HG03095 (cell line): ENCODE data around the gene SHOX.
"Not testable (repeated sequence)": the region's sequence is repeated elsewhere in the genome, so short reads cannot be mapped to it uniquely, and the experiment has no call there.

Experiments used
- ATAC-seq: cut with Tn5 transposase; IDR thresholded peaks from one replicate; pipeline ENCODE4 v1.9.1; 2021; ENCODE audit warnings: moderate library complexity; ENCODE audit not compliant: unreplicated experiment

Gene SHOX

DNA sequence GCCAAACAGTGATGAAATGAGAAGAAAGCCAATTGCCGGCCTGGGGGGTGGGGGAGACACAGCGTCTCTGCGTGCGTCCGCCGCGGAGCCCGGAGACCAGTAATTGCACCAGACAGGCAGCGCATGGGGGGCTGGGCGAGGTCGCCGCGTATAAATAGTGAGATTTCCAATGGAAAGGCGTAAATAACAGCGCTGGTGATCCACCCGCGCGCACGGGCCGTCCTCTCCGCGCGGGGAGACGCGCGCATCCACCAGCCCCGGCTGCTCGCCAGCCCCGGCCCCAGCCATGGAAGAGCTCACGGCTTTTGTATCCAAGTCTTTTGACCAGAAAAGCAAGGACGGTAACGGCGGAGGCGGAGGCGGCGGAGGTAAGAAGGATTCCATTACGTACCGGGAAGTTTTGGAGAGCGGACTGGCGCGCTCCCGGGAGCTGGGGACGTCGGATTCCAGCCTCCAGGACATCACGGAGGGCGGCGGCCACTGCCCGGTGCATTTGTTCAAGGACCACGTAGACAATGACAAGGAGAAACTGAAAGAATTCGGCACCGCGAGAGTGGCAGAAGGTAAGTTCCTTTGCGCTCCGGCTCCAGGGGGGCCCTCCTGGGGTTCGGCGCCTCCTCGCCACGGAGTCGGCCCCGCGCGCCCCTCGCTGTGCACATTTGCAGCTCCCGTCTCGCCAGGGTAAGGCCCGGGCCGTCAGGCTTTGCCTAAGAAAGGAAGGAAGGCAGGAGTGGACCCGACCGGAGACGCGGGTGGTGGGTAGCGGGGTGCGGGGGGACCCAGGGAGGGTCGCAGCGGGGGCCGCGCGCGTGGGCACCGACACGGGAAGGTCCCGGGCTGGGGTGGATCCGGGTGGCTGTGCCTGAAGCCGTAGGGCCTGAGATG is at the start of gene SHOX:
TSS of gene SHOX (plus strand) at position 180 of the 885 bp plus-strand sequence. CDS start at position 287, 107 bp downstream.
- ATAC-seq = no peak

DNA sequence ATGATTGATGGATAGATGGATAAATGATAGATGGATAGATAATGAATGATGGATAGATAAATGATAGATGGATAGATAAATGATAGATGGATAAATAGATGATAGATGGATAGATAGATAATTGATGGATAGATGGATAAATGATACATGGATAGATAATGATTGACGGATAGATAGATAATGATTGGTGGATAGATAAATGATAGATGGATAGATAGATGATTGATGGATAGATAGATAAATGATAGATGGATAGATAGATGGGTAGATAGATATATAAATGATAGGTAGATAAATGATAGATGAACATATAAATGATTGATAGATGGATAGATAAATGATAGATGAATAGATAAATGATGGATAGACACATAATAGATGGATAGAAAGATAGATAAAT is 49.5 kb upstream of the SHOX start:
- no peak for ATAC-seq

DNA sequence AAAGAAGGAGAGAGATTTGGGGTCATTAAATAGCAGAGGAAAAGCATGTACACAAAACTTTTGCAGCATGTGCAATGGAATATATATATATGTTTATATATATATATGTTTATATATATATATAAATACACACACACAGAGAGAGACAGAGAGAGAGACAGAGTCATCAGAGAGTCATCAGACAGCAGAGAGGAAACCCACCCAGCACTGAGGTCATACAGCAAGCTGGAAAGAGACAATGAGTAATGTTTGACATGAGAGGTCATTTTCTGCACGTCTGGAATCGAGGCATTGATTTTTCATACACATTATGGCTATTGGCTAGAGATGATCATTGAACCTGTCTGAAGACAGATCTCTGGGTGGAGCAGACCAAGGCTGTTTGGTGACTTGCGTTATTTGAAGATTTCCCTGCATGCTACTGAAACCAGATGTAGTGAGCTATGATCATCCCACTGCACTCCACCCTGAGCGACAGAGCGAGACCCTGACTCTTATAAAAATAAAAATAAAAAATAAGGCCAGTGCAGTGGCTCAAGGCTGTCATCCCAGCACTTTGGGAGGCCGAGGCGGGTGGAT is 48.8 kb upstream of the SHOX start:
- ATAC-seq = no peak

DNA sequence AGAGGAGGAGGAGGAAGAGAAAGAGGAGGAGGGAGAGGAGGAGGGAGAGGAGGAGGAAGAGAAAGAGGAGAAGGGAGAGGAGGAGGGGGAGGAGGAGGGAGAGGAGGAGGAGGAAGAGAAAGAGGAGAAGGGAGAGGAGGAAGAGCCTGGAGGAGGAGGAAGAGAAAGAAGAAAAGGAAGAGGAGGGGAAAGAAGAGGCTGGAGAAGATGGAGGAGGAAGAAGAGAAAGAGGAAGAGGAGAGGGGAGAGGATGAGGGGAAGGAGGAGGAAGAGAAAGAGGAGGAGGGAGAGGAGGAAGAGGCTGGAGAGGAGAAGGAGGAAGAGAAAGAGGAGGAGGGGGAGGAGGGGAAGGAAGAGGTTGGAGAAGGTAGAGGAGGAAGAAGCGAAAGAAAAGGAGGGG is 46.0 kb upstream of the SHOX start:
- no peak for ATAC-seq

DNA sequence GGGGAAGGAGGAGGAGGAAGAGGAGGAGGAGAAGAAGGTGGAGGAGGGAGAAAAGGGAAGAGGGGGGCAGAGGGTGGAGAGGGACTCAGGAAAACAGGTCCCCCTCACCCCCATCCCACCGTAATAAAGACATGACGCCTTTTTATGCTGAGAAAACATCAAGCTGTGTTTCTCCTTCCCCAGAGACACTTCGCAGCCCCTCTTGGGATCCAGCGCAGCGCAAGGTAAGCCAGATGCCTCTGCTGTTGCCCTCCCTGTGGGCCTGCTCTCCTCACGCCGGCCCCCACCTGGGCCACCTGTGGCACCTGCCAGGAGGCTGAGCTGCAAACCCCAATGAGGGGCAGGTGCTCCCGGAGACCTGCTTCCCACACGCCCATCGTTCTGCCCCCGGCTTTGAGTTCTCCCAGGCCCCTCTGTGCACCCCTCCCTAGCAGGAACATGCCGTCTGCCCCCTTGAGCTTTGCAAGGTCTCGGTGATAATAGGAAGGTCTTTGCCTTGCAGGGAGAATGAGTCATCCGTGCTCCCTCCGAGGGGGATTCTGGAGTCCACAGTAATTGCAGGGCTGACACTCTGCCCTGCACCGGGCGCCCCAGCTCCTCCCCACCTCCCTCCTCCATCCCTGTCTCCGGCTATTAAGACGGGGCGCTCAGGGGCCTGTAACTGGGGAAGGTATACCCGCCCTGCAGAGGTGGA is 45.3 kb upstream of the SHOX start:
- no peak for ATAC-seq

DNA sequence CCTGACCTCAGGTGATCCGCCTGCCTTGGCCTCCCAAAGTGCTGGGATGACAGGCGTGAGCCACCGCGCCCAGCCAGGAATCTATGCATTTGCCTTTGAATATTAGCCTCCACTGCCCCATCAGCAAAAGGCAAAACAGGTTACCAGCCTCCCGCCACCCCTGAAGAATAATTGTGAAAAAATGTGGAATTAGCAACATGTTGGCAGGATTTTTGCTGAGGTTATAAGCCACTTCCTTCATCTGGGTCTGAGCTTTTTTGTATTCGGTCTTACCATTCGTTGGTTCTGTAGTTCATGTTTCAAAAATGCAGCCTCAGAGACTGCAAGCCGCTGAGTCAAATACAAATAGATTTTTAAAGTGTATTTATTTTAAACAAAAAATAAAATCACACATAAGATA is 44.2 kb upstream of the SHOX start:
- no peak for ATAC-seq

DNA sequence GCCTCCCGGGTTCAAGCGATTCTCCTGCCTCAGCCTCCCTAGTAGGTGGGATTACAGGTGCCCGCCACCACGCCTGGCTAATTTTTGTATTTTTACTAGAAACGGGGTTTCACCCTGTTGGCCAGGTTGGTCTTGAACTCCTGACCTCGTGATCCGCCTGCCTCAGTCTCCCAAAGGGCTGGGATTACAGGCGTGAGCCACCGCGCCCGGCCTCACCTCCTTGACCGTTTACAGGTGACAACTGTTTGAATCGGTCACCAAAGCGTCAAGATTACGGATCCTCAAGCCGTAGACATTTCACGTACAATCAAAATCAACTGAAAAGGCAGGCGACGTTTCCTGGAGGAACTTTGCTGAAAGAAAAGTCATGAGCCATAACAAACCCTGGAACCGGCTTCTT is 41.3 kb upstream of the SHOX start:
- not testable (repeated sequence) for ATAC-seq

DNA sequence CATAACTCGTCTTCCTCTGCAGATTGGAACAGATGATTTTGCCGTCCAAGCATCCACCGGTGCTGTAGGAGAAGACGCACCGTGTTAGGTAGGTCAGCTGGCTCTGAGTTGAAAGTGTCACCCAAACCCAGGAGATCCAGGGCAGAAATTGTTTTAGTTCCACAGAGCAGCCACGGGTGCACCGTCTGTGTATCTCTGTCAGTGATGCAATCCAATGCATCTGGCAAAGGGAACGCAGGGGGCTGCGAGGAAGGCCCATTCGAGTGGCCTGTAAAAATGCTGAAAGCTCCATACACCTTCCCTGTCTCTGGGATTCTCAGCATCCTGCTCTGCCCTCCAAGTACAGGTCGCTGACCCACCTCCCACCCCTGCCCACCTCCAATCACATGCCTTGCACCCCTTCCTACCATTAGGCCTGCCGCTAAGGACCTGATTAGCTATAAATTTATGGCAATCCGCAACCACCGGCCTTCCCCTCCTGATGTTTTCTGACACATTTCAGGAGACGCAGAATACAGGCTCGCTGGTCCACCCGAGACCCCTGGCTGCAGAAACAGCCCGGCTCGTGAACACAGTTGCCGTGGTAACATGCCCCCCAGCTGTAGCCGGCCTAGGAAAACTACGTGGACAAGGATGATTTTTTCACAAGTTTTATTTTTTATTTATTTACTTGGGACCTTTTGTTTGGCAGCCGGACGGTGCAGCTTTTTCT is 39.7 kb upstream of the SHOX start:
- ATAC-seq = no peak

DNA sequence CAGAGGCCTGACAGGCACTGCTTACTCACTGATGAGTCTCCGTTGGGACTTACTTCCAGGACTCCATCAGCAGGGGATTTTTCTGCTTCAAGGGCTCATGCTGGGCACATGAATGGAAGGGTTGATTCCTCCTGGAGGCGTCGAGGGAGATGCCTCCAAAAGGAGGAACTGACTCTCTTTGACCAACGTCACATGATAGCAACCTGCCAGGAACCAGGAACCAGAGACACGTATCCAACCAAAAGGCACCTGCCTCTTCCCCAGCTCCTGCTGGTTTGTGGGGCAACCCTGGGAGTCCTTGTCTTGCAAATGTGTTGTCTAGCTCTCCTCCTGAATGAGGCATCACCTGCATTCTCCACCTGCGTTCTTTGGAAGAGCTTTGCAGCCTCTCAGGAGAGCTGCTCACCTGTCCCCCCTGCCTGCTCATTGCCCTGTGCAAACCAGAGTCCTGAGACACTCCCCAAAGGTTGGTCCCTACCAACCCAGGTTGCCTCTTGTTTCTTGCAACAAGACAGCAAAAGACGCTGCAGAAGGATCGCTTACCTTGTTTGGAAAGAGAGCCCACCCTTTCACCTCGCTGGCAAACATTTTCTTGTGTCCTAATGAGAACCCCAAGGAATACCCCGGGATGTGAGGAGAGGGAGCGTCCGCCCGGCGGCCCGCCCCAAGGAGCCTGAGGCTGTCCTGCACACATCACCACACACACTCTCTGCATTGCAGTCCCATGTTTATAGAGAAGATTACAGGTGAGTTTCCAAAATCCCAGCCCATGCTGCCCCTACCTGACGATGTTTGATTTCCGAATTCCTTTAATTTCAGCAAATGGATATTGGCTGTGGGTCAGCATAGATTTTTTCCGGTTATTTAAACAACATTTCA is 30.5 kb upstream of the SHOX start:
- no peak for ATAC-seq

DNA sequence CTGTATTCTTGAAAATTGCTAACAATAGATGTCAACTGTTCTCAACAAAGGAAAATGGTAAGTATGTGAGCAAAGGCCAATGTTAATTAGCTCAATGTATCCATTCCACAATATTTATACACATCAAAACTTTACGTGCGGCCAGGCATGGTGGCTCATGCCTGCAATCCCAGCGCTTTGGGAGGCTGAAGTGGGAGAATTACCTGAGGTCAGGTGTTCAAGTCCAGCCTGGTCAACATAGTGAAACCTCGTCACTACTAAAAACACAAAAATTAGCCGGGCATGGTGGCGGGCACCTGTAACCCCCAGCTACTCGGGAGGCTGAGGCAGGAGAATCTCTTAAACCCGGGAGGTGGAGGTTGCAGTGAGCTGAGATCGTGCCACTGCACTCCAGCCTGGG is 27.6 kb upstream of the SHOX start:
- not testable (repeated sequence) for ATAC-seq

DNA sequence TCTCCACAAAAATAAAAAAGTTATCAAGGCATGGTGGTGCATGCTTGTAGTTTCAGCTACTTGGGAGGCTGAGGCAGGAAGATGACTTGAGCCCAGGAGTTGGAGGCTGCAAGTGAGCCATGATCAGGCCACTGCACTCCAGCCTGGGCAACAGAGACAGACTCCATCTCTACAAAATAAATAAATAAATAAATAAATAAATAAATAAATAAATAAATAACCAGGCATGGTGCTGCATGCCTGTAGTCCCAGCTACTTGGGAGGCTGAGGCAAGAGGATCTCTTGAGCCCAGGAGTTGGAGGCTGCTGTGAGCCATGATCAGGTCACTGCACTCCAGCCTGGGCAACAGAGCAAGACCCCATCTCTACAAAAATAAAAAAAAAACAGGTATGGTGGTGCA is 26.0 kb upstream of the SHOX start:
- ATAC-seq = not testable (repeated sequence)

DNA sequence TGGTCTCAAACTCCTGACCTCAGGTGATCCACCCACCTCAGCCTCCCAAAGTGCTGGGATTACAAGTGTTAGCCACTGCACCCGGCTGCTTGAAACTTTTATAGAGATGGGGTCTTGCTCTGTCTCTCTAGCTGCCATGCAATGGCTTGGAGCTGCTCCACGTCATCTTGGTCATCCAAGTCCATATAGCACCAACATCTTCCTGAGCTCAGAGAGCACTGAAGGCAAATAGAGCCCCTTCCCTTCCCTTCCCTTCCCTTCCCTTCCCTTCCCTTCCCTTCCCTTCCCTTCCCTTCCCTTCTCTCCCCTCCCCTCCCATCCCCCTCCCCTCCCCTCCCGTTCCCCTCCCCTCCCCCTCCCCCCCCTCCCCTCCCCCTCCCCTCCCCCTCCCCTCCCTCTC is 22.5 kb upstream of the SHOX start:
- ATAC-seq = not testable (repeated sequence)

DNA sequence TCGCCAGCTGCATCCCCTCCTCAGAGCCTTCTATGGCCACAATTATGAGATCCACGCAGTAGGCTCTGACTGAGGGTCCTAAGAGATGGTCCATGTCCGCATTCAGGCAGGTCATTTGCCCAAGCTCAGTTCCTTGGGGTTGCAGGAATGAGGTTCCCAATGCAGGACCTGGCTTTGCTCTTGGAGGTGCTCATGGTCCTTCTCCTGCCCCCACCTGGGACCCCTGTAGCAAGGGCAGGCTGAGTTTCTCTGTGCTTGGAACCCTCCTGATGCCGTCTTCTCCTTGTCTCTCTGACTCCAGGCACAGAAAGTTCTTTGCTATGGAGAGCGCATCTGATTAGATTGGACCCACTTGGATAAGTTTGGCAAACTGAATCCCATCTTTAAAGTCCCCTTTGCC is 16.5 kb upstream of the SHOX start:
- no peak for ATAC-seq

DNA sequence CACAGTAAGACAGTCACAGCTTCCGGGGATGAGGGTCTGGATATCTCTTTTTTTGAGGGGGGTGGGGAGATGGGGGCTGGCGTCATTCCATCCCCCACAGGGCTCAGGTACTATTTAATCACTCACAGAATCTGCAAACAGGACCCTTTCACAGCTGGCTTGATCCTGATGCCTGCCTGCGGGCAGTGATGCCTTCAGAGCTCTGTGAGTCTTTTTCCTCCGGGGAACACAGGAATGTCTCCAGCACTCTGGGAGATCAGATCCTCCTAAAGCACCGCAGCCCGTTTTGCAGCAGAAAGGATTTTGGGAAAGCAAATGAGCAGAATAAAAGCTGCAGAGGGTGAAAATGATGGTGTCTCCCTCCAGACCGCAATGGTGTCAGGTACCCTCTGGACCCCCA is 13.2 kb upstream of the SHOX start:
- ATAC-seq = no peak

DNA sequence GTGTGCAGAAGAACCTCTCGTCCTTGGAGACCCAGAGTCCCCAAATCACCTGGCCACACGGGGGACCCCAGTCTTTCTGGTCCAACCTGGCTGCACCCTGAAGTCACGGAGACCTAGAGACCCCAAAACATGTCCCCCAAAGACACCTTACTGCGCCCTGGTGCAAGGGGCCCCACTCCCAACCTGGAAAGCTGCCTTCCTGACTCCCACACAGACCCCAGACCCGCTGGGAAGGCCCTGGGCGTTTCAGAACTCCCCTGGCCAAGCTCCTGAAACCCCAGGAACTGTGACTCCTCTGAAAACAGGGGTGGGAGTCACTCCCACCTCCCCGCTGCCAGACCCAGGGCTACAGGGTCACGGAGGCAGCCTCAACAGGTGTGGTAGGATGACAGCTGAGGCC is 12.7 kb upstream of the SHOX start:
- ATAC-seq = no peak

DNA sequence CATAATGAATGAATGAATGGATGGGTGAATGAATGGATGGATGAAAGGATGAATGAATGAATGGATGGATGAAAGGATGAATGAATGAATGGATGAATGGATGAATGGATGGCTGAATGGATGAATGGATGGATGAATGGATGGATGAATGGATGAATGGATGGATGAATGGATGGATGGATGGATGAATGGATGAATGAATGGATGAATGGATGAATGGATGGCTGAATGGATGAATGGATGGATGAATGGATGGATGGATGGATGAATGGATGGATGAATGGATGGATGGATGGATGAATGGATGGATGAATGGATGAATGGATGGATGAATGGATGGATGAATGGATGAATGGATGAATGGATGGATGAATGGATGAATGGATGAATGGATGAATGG is 12.3 kb upstream of the SHOX start:
- not testable (repeated sequence) for ATAC-seq

DNA sequence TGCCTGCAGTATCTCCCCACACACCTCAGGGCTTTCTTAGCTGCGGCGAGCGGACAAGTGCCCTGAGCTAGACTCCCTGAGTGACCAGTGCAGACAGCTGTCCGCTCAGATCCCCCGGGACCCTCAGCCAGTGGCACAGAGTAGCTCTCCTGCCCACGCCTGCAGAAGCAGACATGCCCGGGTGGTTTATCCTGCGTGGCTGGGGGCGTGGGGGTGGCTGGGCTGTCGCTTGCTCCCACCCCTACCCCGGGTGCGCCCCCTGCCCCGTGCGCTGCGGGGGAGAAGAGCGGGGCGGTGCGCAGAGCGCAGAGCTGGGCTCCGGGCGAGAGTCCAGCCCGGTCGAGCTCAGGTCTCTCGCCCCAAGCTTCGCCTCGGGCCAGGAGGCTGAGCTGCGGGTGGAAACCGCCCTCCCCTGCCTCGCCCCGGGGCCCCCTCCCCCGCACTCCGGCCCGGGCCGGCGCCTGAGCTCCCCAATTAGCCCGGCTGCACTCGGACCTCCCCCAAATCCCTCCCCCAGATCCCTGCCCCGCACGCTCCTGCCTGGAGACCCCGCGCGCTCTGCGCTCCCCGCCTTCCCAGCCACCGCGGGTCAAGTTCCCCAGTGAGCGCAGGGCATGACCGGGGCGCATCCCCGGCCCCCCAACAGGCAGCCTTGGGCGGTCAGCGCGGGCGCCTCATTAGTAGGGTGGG is 11.7 kb upstream of the SHOX start:
- ATAC-seq = no peak

DNA sequence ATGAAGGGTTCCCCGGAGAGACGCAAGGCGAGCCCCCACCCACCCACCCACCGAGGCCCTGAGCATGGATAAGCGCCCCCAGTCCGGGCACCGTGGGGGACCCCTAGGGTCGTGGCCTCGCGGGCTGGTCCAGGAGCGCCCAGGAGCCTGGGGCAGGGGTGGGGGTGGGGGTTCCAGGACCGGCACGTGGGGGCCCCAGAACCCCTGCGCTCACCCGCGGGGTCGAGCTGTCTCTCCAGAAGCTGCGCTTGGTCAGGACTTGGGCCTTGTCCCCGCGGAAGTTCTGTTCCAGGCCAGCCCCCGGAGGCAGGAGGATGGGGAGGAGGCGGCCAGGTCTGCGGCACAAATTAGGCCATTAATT is 11.2 kb upstream of the SHOX start:
- no peak for ATAC-seq

DNA sequence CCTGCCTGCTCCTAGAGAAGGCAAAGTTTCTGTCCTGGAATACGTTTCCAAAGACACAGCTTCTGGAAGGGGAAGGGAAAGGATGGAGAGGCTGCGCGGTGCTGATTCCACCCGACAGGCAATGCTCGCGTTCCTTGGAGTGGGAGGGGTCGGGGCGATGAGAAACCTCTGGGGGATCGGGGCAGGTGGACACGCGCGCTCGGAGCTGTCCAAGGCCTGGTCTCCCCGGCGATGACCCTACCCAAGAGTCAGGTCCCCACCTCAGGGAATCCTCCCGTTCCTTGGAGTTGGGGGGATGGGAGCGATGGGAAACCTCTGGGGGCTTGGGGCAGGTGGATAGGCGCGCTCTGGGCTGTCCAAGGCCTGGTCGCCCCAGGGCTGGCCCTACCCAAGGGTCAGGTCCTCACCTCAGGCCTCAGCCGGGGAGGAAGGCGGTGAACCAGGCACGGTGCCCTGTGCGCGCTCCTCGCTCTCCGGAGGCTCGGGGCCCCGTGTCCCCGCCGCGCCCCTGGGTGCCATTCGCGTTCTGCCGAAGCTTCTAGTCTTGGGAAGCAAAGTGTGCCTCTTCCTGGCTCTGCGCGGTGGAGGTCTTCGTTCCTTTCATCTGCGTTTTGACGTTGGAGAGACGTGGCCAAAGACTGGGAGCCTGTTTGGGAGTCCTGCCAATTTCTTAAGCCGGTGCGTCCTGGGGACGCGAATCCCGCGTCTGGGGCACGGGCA is 10.6 kb upstream of the SHOX start:
- no peak for ATAC-seq
